GM12878 (cell line): ENCODE measurements around the gene IMMP2L. TPM values are rescaled to one million over a fixed set of nuclear protein-coding genes. Genes with fewer than 3 reads are reported as not detected.

Source experiments
- ATAC-seq: fragments of 200-7000 bp; cut with Tn5 transposase; 3 replicates; pipeline ENCODE4 v1.9.1; 2020; ENCODE audit warnings: mild to moderate bottlenecking, moderate library complexity
- BruUV-seq: library from RNA; stranded (reverse); fragments of 400-500 nt; replicated peaks from 2 replicates; lab custom pipeline; 2021; lab: Mats Ljungman, UMichigan
- CTCF ChIA-PET: fragments of 300-600 bp; sonication (Branson Sonifier 250); formaldehyde crosslinking; extraction: SDS; loops from one replicate; lab custom pipeline; 2021; ENCODE audit warnings: inconsistent platforms; lab: Yijun Ruan, JAX
- POLR2A ChIA-PET: fragments of 350-600 bp; formaldehyde crosslinking; extraction: SDS; loops from one replicate; lab custom pipeline; 2021; ENCODE audit warnings: inconsistent platforms; lab: Charles Lee
- RAD21 ChIA-PET: fragments of 300-600 bp; sonication (Branson Sonifier 250); formaldehyde crosslinking; loops from one replicate; lab custom pipeline; 2023; ENCODE audit warnings: antibody characterized with exemption; ENCODE audit not compliant: unreplicated experiment; lab: Charles Lee
- SMC1A ChIA-PET: fragments of 300-600 bp; sonication (Branson Sonifier 250); formaldehyde crosslinking; loops from one replicate; lab custom pipeline; 2023; ENCODE audit not compliant: unreplicated experiment, uncharacterized antibody; lab: Charles Lee
- DNase-seq: peaks from one replicate; pipeline ENCODE4 v3.0.0-alpha.2; 2011; ENCODE audit warnings: low read depth, low spot score
- FAIRE-seq: peaks from 3 replicates; lab custom pipeline; 2011; peaks lifted over from hg19 to GRCh38; lab: Jason Lieb, UNC
- H2AFZ ChIP-seq: 2 replicates; pipeline ENCODE4 v1.6.0; 2011; ENCODE audit warnings: low read depth, low read length, control low read depth; ENCODE audit not compliant: control insufficient read depth
- H3K27ac ChIP-seq: 2 replicates; pipeline ENCODE4 v1.5.1; 2011; ENCODE audit warnings: control low read depth; ENCODE audit not compliant: control insufficient read depth, insufficient read depth
- H3K27me3 ChIP-seq, 2 experiments: replicated peaks in 1 of 2; 2 replicates each; pipeline versions ENCODE4 v1.6.0 to v1.6.1; 2011; ENCODE audit warnings: low read length in 1 of 2; ENCODE audit not compliant: control insufficient read depth in 2 of 2, insufficient read depth in 2 of 2
- H3K36me3 ChIP-seq, 2 experiments: 2 replicates each; pipeline ENCODE4 v1.5.1; 2011; ENCODE audit warnings: low read length in 1 of 2; ENCODE audit not compliant: control insufficient read depth in 2 of 2, insufficient read depth in 2 of 2
- H3K4me1 ChIP-seq: 2 replicates; pipeline ENCODE4 v1.6.1; 2011; ENCODE audit warnings: mild to moderate bottlenecking, low read length, moderate library complexity, mixed read lengths; ENCODE audit not compliant: control insufficient read depth, insufficient read depth
- H3K4me2 ChIP-seq: 2 replicates; pipeline ENCODE4 v1.6.0; 2011; ENCODE audit warnings: control low read depth; ENCODE audit not compliant: control insufficient read depth, insufficient read depth
- H3K4me3 ChIP-seq: fragments of 200-600 bp; sonication (generic); 2 replicates; pipeline ENCODE4 v1.5.1; 2016
- H3K79me2 ChIP-seq: 2 replicates; pipeline ENCODE4 v1.6.0; 2011; ENCODE audit warnings: low read length; ENCODE audit not compliant: control insufficient read depth, insufficient read depth
- H3K9ac ChIP-seq: 2 replicates; pipeline ENCODE4 v1.8.0; 2011; ENCODE audit warnings: low read length, control low read depth, mixed read lengths; ENCODE audit not compliant: control insufficient read depth, insufficient read depth
- H3K9me3 ChIP-seq: replicated peaks from 3 replicates; pipeline ENCODE4 v1.5.1; 2011; ENCODE audit warnings: mild to moderate bottlenecking, low read length; ENCODE audit not compliant: control insufficient read depth, insufficient read depth
- H4K20me1 ChIP-seq: 2 replicates; pipeline ENCODE4 v1.6.0; 2011; ENCODE audit not compliant: control insufficient read depth, insufficient read depth
- E2F4 ChIP-seq: IDR thresholded peaks from 2 replicates; pipeline ENCODE4 v1.6.1; 2012; ENCODE audit warnings: low read depth, low read length, improper control_type of control experiment
- EP300 ChIP-seq, 2 experiments: fragments of 150-350 bp in 1 of 2; IDR thresholded peaks; 2 replicates each; pipeline ENCODE4 v1.6.1; 2011 to 2012; ENCODE audit warnings: low read depth in 2 of 2, low read length in 2 of 2, borderline replicate concordance in 1 of 2, improper control_type of control experiment in 1 of 2, inconsistent platforms in 1 of 2; ENCODE audit not compliant: control insufficient read depth in 1 of 2
- ESRRA ChIP-seq: IDR thresholded peaks from 2 replicates; pipeline ENCODE4 v1.6.1; 2012; ENCODE audit warnings: mild to moderate bottlenecking, low read length, improper control_type of control experiment
- IKZF1 ChIP-seq: fragments of 450-650 bp; conservative IDR thresholded peaks from 2 replicates; pipeline ENCODE4 v1.6.1; 2017; ENCODE audit warnings: antibody characterized with exemption, mild to moderate bottlenecking
- IKZF2 ChIP-seq, 2 experiments: fragments of 450-650 bp; IDR thresholded peaks; 2 replicates each; pipeline ENCODE4 v1.6.1; 2017; ENCODE audit warnings: mild to moderate bottlenecking in 2 of 2, moderate library complexity in 2 of 2
- LARP7 ChIP-seq: fragments of 450-650 bp; IDR thresholded peaks from 2 replicates; pipeline ENCODE4 v1.6.1; 2017; ENCODE audit warnings: mild to moderate bottlenecking
- MTA2 ChIP-seq: fragments of 450-650 bp; IDR thresholded peaks from 2 replicates; pipeline ENCODE4 v1.6.1; 2016; ENCODE audit warnings: low read depth, mild to moderate bottlenecking, moderate library complexity
- PKNOX1 ChIP-seq: fragments of 450-650 bp; IDR thresholded peaks from 2 replicates; pipeline ENCODE4 v1.6.1; 2016; ENCODE audit warnings: mild to moderate bottlenecking
- POLR2A ChIP-seq: IDR thresholded peaks from 2 replicates; pipeline ENCODE4 v1.6.1; 2011; ENCODE audit warnings: low read depth, mild to moderate bottlenecking, low read length
- RFX5 ChIP-seq: IDR thresholded peaks from 2 replicates; pipeline ENCODE4 v1.6.1; 2011; ENCODE audit warnings: low read depth, low read length, improper control_type of control experiment
- TAF1 ChIP-seq: IDR thresholded peaks from 2 replicates; pipeline ENCODE4 v1.6.1; 2011; ENCODE audit warnings: mild to moderate bottlenecking, low read depth, low read length, borderline replicate concordance
- ZNF207 ChIP-seq: fragments of 450-650 bp; IDR thresholded peaks from 2 replicates; pipeline ENCODE4 v1.6.1; 2014; ENCODE audit warnings: antibody characterized with exemption, mild to moderate bottlenecking, borderline replicate concordance
- ZNF384 ChIP-seq: IDR thresholded peaks from 2 replicates; pipeline ENCODE4 v1.6.1; 2012; ENCODE audit warnings: low read depth, mild to moderate bottlenecking, low read length, improper control_type of control experiment, borderline replicate concordance
- ZNF592 ChIP-seq: fragments of 450-650 bp; IDR thresholded peaks from 2 replicates; pipeline ENCODE4 v1.6.1; 2017; ENCODE audit warnings: mild to moderate bottlenecking, moderate library complexity
- WGBS: methylation state at CpG from one replicate; pipeline ENCODE4 v1.1.6; 2016; ENCODE audit warnings: low lambda C conversion rate; ENCODE audit not compliant: insufficient replicate concordance, insufficient coverage; ENCODE audit errors: missing lambda C conversion rate; 5-methylcytosine and 5-hydroxymethylcytosine counted together
- in situ Hi-C: fragments of 300-500 bp; cut with MboI; formaldehyde crosslinking; loops from 9 replicates; pipeline ENCODE4 v1.14.3; 2018; ENCODE audit warnings: mixed read lengths
- intact Hi-C: fragments of 100-400 bp; cut with micrococcal nuclease; formaldehyde crosslinking; loops from one replicate; pipeline ENCODE4 v1.14.2; 2022; ENCODE audit not compliant: unreplicated experiment
- polyA plus RNA-seq, 11 experiments: library from polyadenylated mRNA; depleted of rRNA in 4 of 11; unstranded in 6 of 11; stranded (reverse) in 5 of 11; fragments of >200 nt; fragmentation: Nextera tagmentation in 4 of 11; fragmentation: Illumina TruSeq in 1 of 11; extraction: Ambion mirVana in 4 of 11; extraction: Trizol in 1 of 11; gene quantifications; 1 replicate in 1 of 11; 2 replicates in 10 of 11; pipeline versions ENCODE4 v1.2.1 to v1.2.3, GENCODE V29; 2011 to 2016; ENCODE audit warnings: inconsistent platforms in 2 of 11, missing spikeins in 2 of 11, low read depth in 1 of 11
- total RNA-seq, 4 experiments: library from RNA; depleted of rRNA in 3 of 4; stranded (reverse); fragments of >200 nt in 3 of 4; fragmentation: Illumina TruSeq in 1 of 4; extraction: Trizol in 1 of 4; gene quantifications; 2 replicates each; pipeline versions ENCODE4 v1.2.1 to v1.2.3, GENCODE V29; 2013 to 2021
- TF ChIP-seq, protein P1 (sequence below): fragments of 450-650 bp; IDR thresholded peaks from 2 replicates; pipeline ENCODE4 v1.6.1; 2017; ENCODE audit warnings: mild to moderate bottlenecking, low read depth, inconsistent platforms; ENCODE audit not compliant: poor library complexity, severe bottlenecking

The IMMP2L gene
- total and polyA plus RNA-seq, 10 of the 15 experiments (the other 5 are each of a cell fraction or from before 2014, with no cell fraction given): 12.6 to 46.3 (median 19.6) TPM

DNA sequence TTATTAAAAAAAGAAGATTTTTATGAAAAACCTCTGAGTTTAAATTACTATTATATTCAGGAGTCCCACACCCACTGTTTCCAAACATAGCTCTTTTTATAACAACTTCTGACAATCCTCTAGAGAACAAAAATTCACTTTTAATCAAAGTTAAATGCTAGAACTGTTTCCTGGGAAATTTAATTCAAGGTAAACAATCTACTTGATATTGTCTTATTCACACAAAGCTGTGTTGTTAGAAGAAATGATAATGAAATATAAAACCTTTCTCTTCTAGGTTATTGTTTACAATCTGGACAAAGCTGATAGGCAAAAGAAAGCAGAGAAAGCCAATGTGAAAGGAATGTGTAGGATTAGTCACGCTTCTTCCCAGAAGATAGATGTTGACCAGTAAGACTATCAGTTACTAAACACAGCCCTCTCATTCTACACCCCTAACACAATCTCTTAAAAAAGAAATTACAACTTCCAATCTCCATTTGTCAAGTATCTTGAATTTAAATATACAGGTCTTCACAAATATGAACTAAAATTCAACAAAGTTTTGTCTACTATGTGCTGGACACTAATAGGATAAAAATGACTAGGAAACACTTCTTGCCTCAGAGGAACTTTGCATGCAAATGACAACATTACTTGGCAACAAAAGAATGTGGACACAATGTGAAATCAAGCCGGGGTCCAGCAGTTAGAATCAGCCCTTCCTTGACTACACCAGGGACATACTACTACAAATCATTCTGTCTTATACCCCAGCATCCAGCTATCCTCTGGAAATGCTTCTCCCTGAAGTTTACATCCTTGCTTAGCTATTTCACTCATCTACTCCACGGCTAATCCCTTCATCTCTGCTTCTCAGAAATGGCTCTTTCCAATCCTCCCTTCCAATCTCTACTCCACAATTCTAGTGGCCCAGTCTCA is 123.7 kb downstream of the IMMP2L start:
- in situ Hi-C loops: no loop called here
- Histone ChIP-seq H3K36me3 (no peaks in the 10 kb centered on the region), H3K4me3 (no peak overlapping the region), H3K4me2 (no peak overlapping the region), H2AFZ (no peak overlapping the region), H3K27ac (no peak overlapping the region), H3K9me3 (no peaks in the 10 kb centered on the region; the same call in none of the 3 replicates), H3K27me3 (no peaks in the 10 kb centered on the region), H3K9ac (no peak overlapping the region), H4K20me1 (no peaks in the 10 kb centered on the region), H3K79me2 (no peaks in the 10 kb centered on the region), H3K4me1 (no peaks in the 10 kb centered on the region)
- WGBS: 54% methylated on average over 3 of the region's 3 CpGs
- FAIRE-seq (no peak), ATAC-seq (no peak), DNase-seq (no peak)
- intact Hi-C loops: no loop called here
- ChIA-PET RAD21 (no interaction called here), POLR2A (interaction anchor here (0.5 kb wide), 1 partner anchor 313 kb away, joined by 4 read pairs; no protein-coding TSS in a partner anchor), SMC1A (interaction anchor here (0.7 to 1.4 kb wide), 2 partner anchors 16 to 356 kb away, joined by 3 read pairs; no protein-coding TSS in a partner anchor), CTCF (no interaction called here)
- BruUV-seq: no TSS peak
- TF ChIP-seq ZNF384: no peak
- no peak for TF ChIP-seq ESRRA
- TF ChIP-seq, protein P1, sequence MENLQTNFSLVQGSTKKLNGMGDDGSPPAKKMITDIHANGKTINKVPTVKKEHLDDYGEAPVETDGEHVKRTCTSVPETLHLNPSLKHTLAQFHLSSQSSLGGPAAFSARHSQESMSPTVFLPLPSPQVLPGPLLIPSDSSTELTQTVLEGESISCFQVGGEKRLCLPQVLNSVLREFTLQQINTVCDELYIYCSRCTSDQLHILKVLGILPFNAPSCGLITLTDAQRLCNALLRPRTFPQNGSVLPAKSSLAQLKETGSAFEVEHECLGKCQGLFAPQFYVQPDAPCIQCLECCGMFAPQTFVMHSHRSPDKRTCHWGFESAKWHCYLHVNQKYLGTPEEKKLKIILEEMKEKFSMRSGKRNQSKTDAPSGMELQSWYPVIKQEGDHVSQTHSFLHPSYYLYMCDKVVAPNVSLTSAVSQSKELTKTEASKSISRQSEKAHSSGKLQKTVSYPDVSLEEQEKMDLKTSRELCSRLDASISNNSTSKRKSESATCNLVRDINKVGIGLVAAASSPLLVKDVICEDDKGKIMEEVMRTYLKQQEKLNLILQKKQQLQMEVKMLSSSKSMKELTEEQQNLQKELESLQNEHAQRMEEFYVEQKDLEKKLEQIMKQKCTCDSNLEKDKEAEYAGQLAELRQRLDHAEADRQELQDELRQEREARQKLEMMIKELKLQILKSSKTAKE: no peak
- TF ChIP-seq RFX5: no peak
- no peak for TF ChIP-seq ZNF592
- TF ChIP-seq EP300 (IDR thresholded peaks at IDR 0.05; ENCODE audit: borderline replicate concordance in 1 of 2, control insufficient read depth in 1 of 2, low read depth in 2 of 2, low read length in 2 of 2): no peak
- no peak for TF ChIP-seq ZNF207
- TF ChIP-seq MTA2: no peak
- no peak for TF ChIP-seq PKNOX1
- TF ChIP-seq E2F4: no peak
- TF ChIP-seq TAF1: no peak
- no peak for TF ChIP-seq IKZF1
- TF ChIP-seq LARP7: no peak
- no peak for TF ChIP-seq POLR2A
- TF ChIP-seq IKZF2 (IDR thresholded peaks at IDR 0.05): no peak
